Neural progenitor cell (in vitro differentiated cells): Measurements from ENCODE around the gene CCDC91.

Experiments
- CTCF ChIP-seq: fragments of 200-600 bp; sonication (generic); IDR thresholded peaks from 2 replicates; pipeline ENCODE4 v1.5.1; 2017; ENCODE audit warnings: antibody characterized with exemption, mild to moderate bottlenecking
- EZH2 ChIP-seq: fragments of 200-600 bp; sonication (generic); IDR thresholded peaks from 2 replicates; pipeline ENCODE4 v1.6.1; 2017; ENCODE audit warnings: antibody characterized with exemption, mild to moderate bottlenecking, moderate library complexity
- EZH2phosphoT487 ChIP-seq: fragments of 200-600 bp; sonication (generic); IDR thresholded peaks from 2 replicates; pipeline ENCODE4 v1.6.1; 2017; ENCODE audit warnings: antibody characterized with exemption

GRCh38 chr12:28258998-28259397 lies 68.7 kb downstream of the CCDC91 start:
- TF ChIP-seq EZH2, result no peak
- no peak for TF ChIP-seq CTCF
- no peak for TF ChIP-seq EZH2phosphoT487
